ENCODE results near the gene LETM1.
"Not testable (repeated sequence)": the region's sequence is repeated elsewhere in the genome, so short reads cannot be mapped to it uniquely, and the experiment has no call there.

Gene LETM1

DNA sequence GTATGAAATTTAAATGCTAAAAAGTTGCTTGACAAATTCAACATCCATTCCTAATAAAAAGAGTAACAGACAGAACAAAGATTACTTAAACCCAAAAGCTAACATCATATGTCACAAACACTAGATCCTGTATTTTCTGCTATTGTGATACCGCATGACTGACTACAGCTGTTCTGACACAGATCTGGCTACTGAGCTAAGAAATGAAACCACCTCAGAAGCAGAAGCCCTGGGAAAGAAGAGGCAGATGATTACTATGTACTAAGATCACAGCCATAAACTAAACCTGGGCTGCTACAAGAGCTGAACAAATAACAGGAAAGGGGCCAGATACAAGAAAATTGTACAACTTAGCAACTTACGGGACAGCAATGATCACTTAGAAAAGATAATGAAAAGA, 9.4 kb downstream of the LETM1 start:
- peaks cover 4% of the 10 kb centered on the region for H3K36me3 Mint-ChIP-seq
- no peaks in the 10 kb centered on the region for H3K9me3 Mint-ChIP-seq
- no peaks in the 10 kb centered on the region for H3K27me3 Mint-ChIP-seq
- peaks cover 26% of the 10 kb centered on the region for H3K4me1 Mint-ChIP-seq
- H3K27ac Mint-ChIP-seq: no peak overlapping the region
- H3K4me3 Mint-ChIP-seq: no peak overlapping the region

- H3K27me3 Mint-ChIP-seq, H3K9me3 Mint-ChIP-seq, H3K27ac Mint-ChIP-seq, H3K36me3 Mint-ChIP-seq, H3K4me3 Mint-ChIP-seq: not testable (repeated sequence)
- peaks cover 14% of the 10 kb centered on the region for H3K4me1 Mint-ChIP-seq
Observed at GRCh38 chr4:1844618-1845017, 11.3 kb downstream of the LETM1 start.

DNA sequence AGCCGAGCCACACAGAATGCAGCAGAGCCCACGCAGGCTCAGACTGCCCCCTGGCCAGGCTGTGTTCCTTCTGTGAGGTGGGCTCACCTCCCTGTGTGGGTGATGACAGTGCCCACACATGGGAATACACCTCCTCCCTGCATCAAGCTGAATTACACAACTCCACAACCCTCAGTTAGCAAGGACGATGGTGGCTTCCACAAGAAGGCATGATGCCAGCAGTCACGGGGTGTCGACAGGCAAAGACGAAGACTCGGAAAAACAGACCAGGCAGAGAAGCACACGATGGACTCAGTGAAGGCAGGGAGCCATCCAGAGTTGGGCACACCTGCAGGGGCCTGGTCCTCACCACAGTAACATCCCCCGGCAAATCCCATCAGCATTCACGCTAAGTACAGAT, 12.1 kb downstream of the LETM1 start:
- Mint-ChIP-seq H3K4me3 (no peak overlapping the region), H3K36me3 (peaks cover 8% of the 10 kb centered on the region), H3K4me1 (peaks cover 14% of the 10 kb centered on the region), H3K27ac (no peak overlapping the region), H3K9me3 (no peaks in the 10 kb centered on the region), H3K27me3 (no peaks in the 10 kb centered on the region)

GRCh38 chr4:1842993-1843448, 12.9 kb downstream of the LETM1 start:
- Mint-ChIP-seq H3K36me3 (peaks cover 9% of the 10 kb centered on the region), H3K4me3 (no peak overlapping the region), H3K9me3 (no peaks in the 10 kb centered on the region), H3K27me3 (no peaks in the 10 kb centered on the region), H3K4me1 (peaks cover 14% of the 10 kb centered on the region), H3K27ac (no peak overlapping the region)

DNA sequence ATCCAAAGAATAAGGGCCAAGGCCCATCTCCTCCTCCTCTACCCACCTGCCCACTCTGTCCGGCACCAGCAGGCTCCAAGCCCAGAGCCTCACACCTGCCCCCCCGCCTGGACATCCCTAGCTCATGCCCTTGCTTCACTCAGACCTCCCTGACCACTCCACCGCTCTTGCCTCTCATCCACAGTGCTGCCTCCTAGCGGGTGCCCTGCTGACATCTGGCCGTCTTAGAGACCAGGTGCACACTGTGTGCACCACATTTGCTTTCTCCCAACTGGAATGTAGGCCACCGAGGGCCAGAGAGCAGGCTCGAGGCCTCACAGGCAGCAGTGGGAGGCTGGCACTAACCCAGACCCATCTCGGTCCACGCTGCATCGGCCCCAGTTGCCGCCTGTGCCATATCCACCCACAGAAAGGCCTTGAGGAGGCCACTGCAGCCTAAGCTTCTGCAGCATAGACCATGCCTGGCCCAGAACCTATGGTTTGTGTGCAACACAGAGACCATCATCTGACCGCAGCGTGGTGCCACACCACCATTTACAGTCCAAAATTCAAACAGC, 13.5 kb downstream of the LETM1 start:
- no peak overlapping the region for H3K27ac Mint-ChIP-seq
- peaks cover 14% of the 10 kb centered on the region for H3K4me1 Mint-ChIP-seq
- H3K9me3 Mint-ChIP-seq: no peaks in the 10 kb centered on the region
- H3K36me3 Mint-ChIP-seq: peaks cover 9% of the 10 kb centered on the region
- H3K27me3 Mint-ChIP-seq: no peaks in the 10 kb centered on the region
- no peak overlapping the region for H3K4me3 Mint-ChIP-seq

GRCh38 chr4:1841887-1842210, 14.1 kb downstream of the LETM1 start:
- no peaks in the 10 kb centered on the region for H3K9me3 Mint-ChIP-seq
- H3K4me3 Mint-ChIP-seq: no peak overlapping the region
- H3K4me1 Mint-ChIP-seq: peaks cover 14% of the 10 kb centered on the region
- H3K27me3 Mint-ChIP-seq: no peaks in the 10 kb centered on the region
- no peak overlapping the region for H3K27ac Mint-ChIP-seq
- peaks cover 7% of the 10 kb centered on the region for H3K36me3 Mint-ChIP-seq

GRCh38 chr4:1841201-1841886, 14.6 kb downstream of the LETM1 start:
- Mint-ChIP-seq H3K4me3 (no peak overlapping the region), H3K27ac (no peak overlapping the region), H3K36me3 (peaks cover 6% of the 10 kb centered on the region), H3K9me3 (no peaks in the 10 kb centered on the region), H3K27me3 (no peaks in the 10 kb centered on the region), H3K4me1 (peaks cover 14% of the 10 kb centered on the region)

- no peak overlapping the region for H3K4me3 Mint-ChIP-seq
- peaks cover 10% of the 10 kb centered on the region for H3K36me3 Mint-ChIP-seq
- no peaks in the 10 kb centered on the region for H3K9me3 Mint-ChIP-seq
- no peaks in the 10 kb centered on the region for H3K27me3 Mint-ChIP-seq
- H3K4me1 Mint-ChIP-seq: peaks cover 14% of the 10 kb centered on the region
- H3K27ac Mint-ChIP-seq: no peak overlapping the region
Observed at GRCh38 chr4:1839282-1839681, 16.7 kb downstream of the LETM1 start.

DNA sequence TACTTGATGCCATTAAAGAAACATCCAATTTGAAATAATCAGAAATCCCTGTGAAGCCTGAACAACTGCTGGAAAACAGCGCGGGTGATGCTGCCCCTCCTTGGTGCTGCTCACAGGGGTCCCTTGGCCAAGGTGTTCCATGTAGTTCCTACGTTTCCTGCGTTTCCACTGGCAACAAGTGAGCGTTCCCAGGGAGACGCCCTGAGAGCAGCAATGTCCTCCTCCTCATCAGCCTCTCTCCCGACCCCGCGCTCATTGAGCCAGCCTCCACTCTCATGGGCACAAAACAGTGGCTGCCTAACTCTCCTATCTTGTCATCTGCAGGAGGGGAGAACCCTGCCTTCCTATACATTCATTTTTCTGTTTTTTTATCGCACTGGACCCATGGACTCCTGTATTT, 18.9 kb downstream of the LETM1 start:
- Mint-ChIP-seq H3K9me3 (no peaks in the 10 kb centered on the region), H3K27me3 (no peaks in the 10 kb centered on the region), H3K36me3 (peaks cover 12% of the 10 kb centered on the region), H3K27ac (no peak overlapping the region), H3K4me3 (no peak overlapping the region), H3K4me1 (no peaks in the 10 kb centered on the region)

GRCh38 chr4:1836650-1837049, 19.3 kb downstream of the LETM1 start:
- Mint-ChIP-seq H3K9me3 (no peaks in the 10 kb centered on the region), H3K4me1 (no peaks in the 10 kb centered on the region), H3K36me3 (peaks cover 13% of the 10 kb centered on the region), H3K27ac (no peak overlapping the region), H3K27me3 (no peaks in the 10 kb centered on the region), H3K4me3 (no peak overlapping the region)

DNA sequence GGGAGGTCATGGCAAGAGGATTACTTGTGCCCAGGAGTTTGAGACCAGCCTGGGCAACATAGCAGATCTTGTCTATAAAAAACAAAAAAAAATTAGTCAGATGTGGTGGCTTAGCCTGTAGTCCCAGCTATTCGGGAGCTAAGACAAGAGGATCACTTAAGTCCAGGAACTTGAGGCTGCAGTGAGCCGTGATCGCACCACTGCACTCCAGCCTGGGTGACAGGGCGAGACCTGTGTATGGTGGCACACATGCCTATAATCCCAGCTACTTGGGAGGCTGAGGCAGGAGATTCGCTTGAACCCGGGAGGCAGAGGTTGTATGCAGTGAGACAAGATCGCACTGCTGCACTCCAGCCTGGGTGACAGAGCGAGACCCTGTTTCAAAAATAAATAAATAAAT, 20.1 kb downstream of the LETM1 start:
- H3K4me1 Mint-ChIP-seq, H3K27me3 Mint-ChIP-seq, H3K4me3 Mint-ChIP-seq, H3K9me3 Mint-ChIP-seq, H3K27ac Mint-ChIP-seq: not testable (repeated sequence)
- H3K36me3 Mint-ChIP-seq: peaks cover 15% of the 10 kb centered on the region

DNA sequence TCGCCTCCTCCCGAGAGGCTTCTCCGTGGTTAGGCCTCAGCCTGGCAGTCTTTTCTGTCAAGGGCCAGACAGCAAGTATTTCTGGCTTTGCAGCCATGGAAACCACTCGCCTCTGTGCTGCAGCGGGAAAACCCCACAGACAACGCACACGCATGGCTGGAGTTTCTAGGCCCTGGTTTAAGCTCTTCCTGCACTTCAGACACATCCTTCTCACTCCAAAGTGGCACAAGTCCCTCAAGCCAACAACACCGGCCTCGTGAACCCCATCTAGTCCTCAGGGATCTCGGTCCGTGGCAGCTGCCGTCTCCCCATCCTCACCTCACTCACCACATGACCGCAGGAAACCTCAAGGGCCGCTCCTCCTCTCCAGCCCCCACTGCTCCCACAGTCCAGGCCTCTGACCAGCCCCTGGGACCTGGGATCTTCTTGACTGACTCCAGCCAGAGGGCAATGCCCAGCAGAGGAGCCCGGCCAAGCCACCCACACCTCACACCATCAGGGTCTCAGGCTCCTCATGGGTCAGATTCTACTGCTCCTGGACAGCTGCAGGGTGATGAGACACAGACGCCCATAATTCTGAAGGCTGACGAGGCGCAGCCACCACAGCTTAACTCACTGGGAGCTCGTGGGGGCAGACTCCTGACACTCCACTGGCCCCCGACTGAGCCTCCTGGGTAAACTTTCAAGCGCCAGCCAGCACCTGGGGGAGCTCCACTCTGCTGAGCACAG, 21.7 kb downstream of the LETM1 start:
- Mint-ChIP-seq H3K9me3 (no peaks in the 10 kb centered on the region), H3K4me1 (no peaks in the 10 kb centered on the region), H3K27ac (no peak overlapping the region), H3K4me3 (no peak overlapping the region), H3K27me3 (no peaks in the 10 kb centered on the region), H3K36me3 (peaks cover 18% of the 10 kb centered on the region)

- no peaks in the 10 kb centered on the region for H3K4me1 Mint-ChIP-seq
- no peaks in the 10 kb centered on the region for H3K9me3 Mint-ChIP-seq
- H3K36me3 Mint-ChIP-seq: peaks cover 14% of the 10 kb centered on the region
- no peak overlapping the region for H3K4me3 Mint-ChIP-seq
- no peak overlapping the region for H3K27ac Mint-ChIP-seq
- no peaks in the 10 kb centered on the region for H3K27me3 Mint-ChIP-seq
Observed at GRCh38 chr4:1833307-1834046, 22.5 kb downstream of the LETM1 start.

- H3K36me3 Mint-ChIP-seq: peaks cover 14% of the 10 kb centered on the region
- H3K27ac Mint-ChIP-seq: no peak overlapping the region
Observed at GRCh38 chr4:1832690-1833089, 23.3 kb downstream of the LETM1 start.

DNA sequence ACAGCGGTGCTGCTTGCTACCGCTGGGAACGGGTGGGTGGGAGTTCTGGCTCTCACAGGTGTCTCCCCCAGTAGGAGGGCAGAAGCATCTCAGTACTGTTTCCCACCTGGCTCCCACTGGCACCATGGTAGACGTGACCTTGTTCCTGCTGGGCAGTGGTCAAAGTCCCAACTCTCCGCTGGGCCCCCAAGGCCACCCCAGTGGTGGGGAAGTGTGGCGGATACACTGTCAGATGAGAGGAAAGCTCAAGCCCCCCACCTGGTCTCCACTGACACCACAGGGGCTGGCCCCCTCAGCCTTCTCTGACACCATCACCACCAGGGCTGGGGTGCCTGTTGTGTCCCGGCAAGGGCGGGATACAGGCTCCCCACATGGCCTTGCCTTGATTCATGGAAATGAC, 24.6 kb downstream of the LETM1 start:
- no peaks in the 10 kb centered on the region for H3K9me3 Mint-ChIP-seq
- no peak overlapping the region for H3K27ac Mint-ChIP-seq
- H3K4me3 Mint-ChIP-seq: no peak overlapping the region
- H3K27me3 Mint-ChIP-seq: no peaks in the 10 kb centered on the region
- peaks cover 14% of the 10 kb centered on the region for H3K36me3 Mint-ChIP-seq
- H3K4me1 Mint-ChIP-seq: no peaks in the 10 kb centered on the region

More at GRCh38 chr4:1832690-1833089, 23.3 kb downstream of the LETM1 start:
- Mint-ChIP-seq H3K4me1 (no peaks in the 10 kb centered on the region), H3K27me3 (no peaks in the 10 kb centered on the region), H3K9me3 (no peaks in the 10 kb centered on the region), H3K4me3 (no peak overlapping the region)

Measured in activated naive CD4-positive, alpha-beta T cell treated with anti-CD3 and anti-CD28 coated beads, Interleukin-2, amount 50 U/mL, for 24 hours (primary cell).